Heart right ventricle (tissue), 16 donors: Measurements from ENCODE around the gene STYK1. TPM values are rescaled to one million over a fixed set of nuclear protein-coding genes. Genes with fewer than 3 reads are reported as not detected.
"Not testable (repeated sequence)": the region's sequence is repeated elsewhere in the genome, so short reads cannot be mapped to it uniquely, and the experiment has no call there.

Experiments used
- ATAC-seq, 8 donors: fragments of 200-7000 bp; cut with Tn5 transposase; one replicate each; pipeline ENCODE4 v1.9.1; 2020; ENCODE audit warnings: mild to moderate bottlenecking in 8 of 8, moderate library complexity in 8 of 8, moderate number of reproducible peaks in 1 of 8
- DNase-seq, 2 donors: peaks; one replicate each; pipeline ENCODE4 v3.0.0-alpha.2; 2020
- H3K27ac ChIP-seq, 10 donors: fragments of 200-600 bp; sonication (generic) in 2 of 10; one replicate each; pipeline versions ENCODE4 v1.5.0 to v1.8.0; 2020 to 2022; ENCODE audit warnings: mild to moderate bottlenecking in 3 of 10
- H3K27me3 ChIP-seq, 7 donors: fragments of 200-600 bp; one replicate each; pipeline ENCODE4 v1.8.0; 2021 to 2022; ENCODE audit warnings: mild to moderate bottlenecking in 2 of 7
- H3K36me3 ChIP-seq, 9 donors: fragments of 200-600 bp; sonication (generic) in 1 of 9; one replicate each; pipeline versions ENCODE4 v1.5.0 to v1.8.0; 2020 to 2022; ENCODE audit warnings: mild to moderate bottlenecking in 2 of 9
- H3K4me1 ChIP-seq, 9 donors: fragments of 200-600 bp; sonication (generic) in 1 of 9; one replicate each; pipeline versions ENCODE4 v1.5.0 to v1.8.0; 2020 to 2022; ENCODE audit warnings: mild to moderate bottlenecking in 4 of 9
- H3K4me3 ChIP-seq, 10 donors: fragments of 200-600 bp; sonication (generic) in 2 of 10; one replicate each; pipeline versions ENCODE4 v1.5.0 to v1.8.0; 2020 to 2022; ENCODE audit warnings: mild to moderate bottlenecking in 7 of 10, moderate library complexity in 2 of 10
- H3K9me3 ChIP-seq, 11 donors: fragments of 200-600 bp in 10 of 11; sonication (generic) in 2 of 11; one replicate each; pipeline versions ENCODE4 v1.5.0 to v1.8.0; 2013 to 2022; ENCODE audit warnings: mild to moderate bottlenecking in 2 of 11, control low read depth in 1 of 11, moderate library complexity in 1 of 11
- CTCF ChIP-seq, 9 donors: fragments of 200-600 bp; sonication (generic) in 2 of 9; IDR thresholded peaks; one replicate each; pipeline versions ENCODE4 v1.5.0 to v1.8.0; 2021 to 2022; ENCODE audit warnings: antibody characterized with exemption in 9 of 9, mild to moderate bottlenecking in 5 of 9, moderate library complexity in 1 of 9
- WGBS, 2 donors: extraction: QIAGEN DNeasy Blood & Tissue Kit; methylation state at CpG; one replicate each; pipeline ENCODE4 v1.1.7; 2013; ENCODE audit warnings: inconsistent platforms in 1 of 2; 5-methylcytosine and 5-hydroxymethylcytosine counted together
- intact Hi-C, 10 donors: fragments of 100-400 bp; cut with DNase I; formaldehyde crosslinking; loops; one replicate each; pipeline versions ENCODE4 v1.11.1 to v1.14.2; 2022
- polyA plus RNA-seq, 2 donors: library from polyadenylated mRNA; stranded (reverse); fragments of 200-250 nt; gene quantifications; one replicate each; pipeline ENCODE4 v1.2.3, GENCODE V29; 2013
- total RNA-seq, 10 donors: library from RNA; stranded (reverse); fragmentation: NEBNext Ultra II Directional in 3 of 10; extraction: Animal tissue kit (Norgen Biotek cat#: 25700) in 3 of 10; gene quantifications; one replicate each; pipeline versions ENCODE4 v1.2.1 to v1.2.4, GENCODE V29; 2021 to 2023
- donor health status: Arrhythmogenic right ventricular cardiomyopathy.
- donor health status: ischemic (EF 13 %, LVEDD 7.1; RV severe dilation, severe dysfunction).
- donor health status: healthy with polysubstance abuse.
- donor health status: DM: no; HTN: yes; CAD: no.
- donor health status: DM: no; HTN: no; CAD: no.
- donor health status: ischemic (EF 25% LVEDD 6.9; RV normal size, moderate dysfunction).
- donor health status: ischemic (EF 25% LVEDD 5.7; RV mildly dilated, moderate dysfunction).
- donor health status: healthy.
- donor health status: DM: yes; HTN: yes; CAD: no.
- donor health status: Ischemic cardiomyopathy.
- donor health status: ischemic (EF 35%, LVEDD 5.7; RV mildly dilated, moderate dysfunction).
- donor health status: nonischemic (EF 11% LVEDD 7.7; RV severe dilation, severe dysfunction).
- donor health status: DM: yes; HTN: yes; CAD: no.
- donor health status: PGD.
- donor health status: ischemic (EF 29% LVEDD 5.4; RV normal size, mild dysfunction).
- donor health status: nonischemic (EF 23%, LVEDD 6.1; RV moderate dilation, normal function).

The STYK1 gene
- total and polyA plus RNA-seq, 12 donors = 0.01 to 1.2 (median 0.15) TPM; not detected in 8

GRCh38 chr12:10584415-10584814 is 89.4 kb downstream of the STYK1 start:
- intact Hi-C loops = no loop called here
- Histone ChIP-seq H3K4me3 (no peak overlapping the region), H3K27ac (no peak overlapping the region), H3K4me1 (no peaks in the 10 kb centered on the region), H3K27me3 (no peaks in the 10 kb centered on the region), H3K36me3 (peaks cover 0 to 31% (median 0%) of the 10 kb centered on the region in 9 donors), H3K9me3 (peaks cover 0 to 13% (median 0%) of the 10 kb centered on the region in 11 donors)
- ATAC-seq (no peak), DNase-seq (no peak)
- 76 to 94% methylated on average over 1 of the region's 1 CpG for WGBS, 2 donors
- no peak for TF ChIP-seq CTCF (IDR thresholded peaks at IDR 0.05)

GRCh38 chr12:10582704-10583103 is 91.1 kb downstream of the STYK1 start:
- peaks cover 0 to 13% (median 0%) of the 10 kb centered on the region in 11 donors for H3K9me3 ChIP-seq
- peaks cover 0 to 21% (median 0%) of the 10 kb centered on the region in 9 donors for H3K36me3 ChIP-seq
- DNase-seq = no peak
- no peak for TF ChIP-seq CTCF (IDR thresholded peaks at IDR 0.05)
- intact Hi-C loops = no loop called here
- no peak for ATAC-seq
- no peak overlapping the region for H3K4me3 ChIP-seq
- H3K4me1 ChIP-seq = no peaks in the 10 kb centered on the region
- no peaks in the 10 kb centered on the region for H3K27me3 ChIP-seq
- H3K27ac ChIP-seq = no peak overlapping the region
- WGBS, 2 donors = 93% methylated on average over 3 of the region's 3 CpGs

GRCh38 chr12:10582133-10582532 is 91.7 kb downstream of the STYK1 start:
- Histone ChIP-seq H3K9me3 (peaks cover 0 to 13% (median 0%) of the 10 kb centered on the region in 11 donors), H3K36me3 (peaks cover 0 to 21% (median 0%) of the 10 kb centered on the region in 9 donors)
- H3K4me3 ChIP-seq, DNase-seq, H3K27ac ChIP-seq, H3K27me3 ChIP-seq, H3K4me1 ChIP-seq, ATAC-seq, intact Hi-C loops: not testable (repeated sequence)
- WGBS, 2 donors = 84 to 100% methylated on average over 3 of the region's 3 CpGs

- H3K27ac ChIP-seq = no peak overlapping the region
- intact Hi-C loops = no loop called here
- no peaks in the 10 kb centered on the region for H3K4me1 ChIP-seq
- DNase-seq (no peak), ATAC-seq (no peak)
- WGBS, 2 donors = 40 to 71% methylated on average over 2 of the region's 2 CpGs
- no peaks in the 10 kb centered on the region for H3K36me3 ChIP-seq
- H3K4me3 ChIP-seq = no peak overlapping the region
- H3K27me3 ChIP-seq = peaks cover 0 to 11% (median 0%) of the 10 kb centered on the region in 7 donors
- no peak for TF ChIP-seq CTCF (IDR thresholded peaks at IDR 0.05)
- no peaks in the 10 kb centered on the region for H3K9me3 ChIP-seq
Measured at GRCh38 chr12:10574307-10574706, 99.5 kb downstream of the STYK1 start.

- intact Hi-C loops, DNase-seq, H3K4me3 ChIP-seq, H3K9me3 ChIP-seq, H3K4me1 ChIP-seq, H3K36me3 ChIP-seq, ATAC-seq, H3K27ac ChIP-seq: not testable (repeated sequence)
- WGBS, 2 donors = 71 to 78% methylated on average over 3 of the region's 3 CpGs
- peaks cover 0 to 26% (median 0%) of the 10 kb centered on the region in 7 donors for H3K27me3 ChIP-seq
Measured at GRCh38 chr12:10572021-10572490, 101.8 kb downstream of the STYK1 start.
